ENCODE results near the gene ZBTB40. TPM values are rescaled to one million over a fixed set of nuclear protein-coding genes. Genes with fewer than 3 reads are reported as not detected.
A peak's percentile ranks its signal among the peaks of the same experiment; 100 is the strongest.

ZBTB40 gene
- total and polyA plus RNA-seq, 2 of the 13 experiments (the other 11 are each of a cell fraction or from before 2014, with no cell fraction given) = 8.8 to 16.5 TPM

DNA sequence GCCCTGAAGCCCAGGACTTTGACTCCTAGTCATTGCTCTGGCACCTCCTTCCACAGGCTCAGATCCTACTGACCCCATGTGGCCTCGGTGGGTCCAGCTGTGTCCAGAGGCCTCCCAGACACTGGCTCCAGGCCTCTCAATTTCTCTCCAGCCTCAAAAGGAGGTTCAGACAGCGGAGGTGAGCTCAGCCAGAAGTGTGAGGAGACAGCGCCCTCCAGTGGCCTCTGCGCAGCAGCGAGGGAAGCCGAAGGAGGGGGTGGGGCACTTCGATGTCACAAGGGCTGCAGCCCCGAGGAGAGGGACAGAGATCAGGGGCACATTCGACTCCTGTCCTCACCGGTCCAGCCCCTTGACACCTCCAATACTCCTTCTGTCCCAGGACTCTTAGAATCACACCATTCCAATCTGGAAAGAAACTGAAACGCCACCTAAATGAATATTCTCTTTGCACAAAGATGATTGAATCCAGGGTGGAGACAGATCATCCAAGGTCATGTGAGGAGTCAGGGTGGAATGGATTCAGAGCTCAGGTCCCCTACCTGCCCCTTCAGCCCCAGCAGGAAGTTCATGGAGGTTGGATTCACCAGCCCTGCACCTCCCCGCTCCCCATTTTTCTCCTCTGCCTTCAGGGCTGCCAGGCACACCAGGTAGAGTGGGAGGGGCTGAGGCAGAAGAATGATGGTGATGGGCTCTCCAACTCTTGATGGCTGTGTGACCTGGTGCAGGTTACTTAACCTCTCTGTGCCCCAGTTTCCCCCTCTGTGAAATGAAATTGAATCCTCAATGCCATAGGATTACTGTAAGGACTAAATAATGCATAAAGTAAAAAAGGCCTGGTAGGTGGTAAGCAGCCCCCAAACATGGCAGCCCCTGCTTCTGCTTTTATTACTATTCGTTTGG, 34.8 kb upstream of the ZBTB40 start (continued):
- TF ChIP-seq SAP130 (CRISPR knock-in tag; IDR thresholded peaks at IDR 0.05; ENCODE audit: low read depth) (no peak), CBX5 (CRISPR knock-in tag; IDR thresholded peaks at IDR 0.05; ENCODE audit: borderline replicate concordance) (no peak), MIER2 (CRISPR knock-in tag; IDR thresholded peaks at IDR 0.05) (0 out of 2 replicates have a peak, but pooled peaks have one; percentile 51), ZNF615 (CRISPR knock-in tag; IDR thresholded peaks at IDR 0.05; ENCODE audit: borderline replicate concordance) (no peak), SP5 (CRISPR knock-in tag; IDR thresholded peaks at IDR 0.05; ENCODE audit: borderline replicate concordance, low read depth) (peak; percentile 54; the same call in 1 of the 2 replicates), HNF4A (CRISPR knock-in tag; IDR thresholded peaks at IDR 0.05) (peak; percentile 38; the same call in 1 of the 2 replicates), MED1 (CRISPR knock-in tag; IDR thresholded peaks at IDR 0.05) (no peak), CEBPG (CRISPR knock-in tag; IDR thresholded peaks at IDR 0.05) (peak; percentile 45; the same call in 1 of the 2 replicates), ZNF3 (CRISPR knock-in tag; IDR thresholded peaks at IDR 0.05) (no peak), ZNF335 (CRISPR knock-in tag; IDR thresholded peaks at IDR 0.05) (no peak), SMARCC2 (IDR thresholded peaks at IDR 0.05) (no peak), ZSCAN12 (CRISPR knock-in tag; IDR thresholded peaks at IDR 0.05) (no peak), SMAD3 (CRISPR knock-in tag; IDR thresholded peaks at IDR 0.05) (0 out of 2 replicates have a peak, but pooled peaks have one; percentile 26), YEATS4 (CRISPR knock-in tag; IDR thresholded peaks at IDR 0.05; ENCODE audit: borderline replicate concordance) (no peak)
- TF ChIP-seq, protein P1, sequence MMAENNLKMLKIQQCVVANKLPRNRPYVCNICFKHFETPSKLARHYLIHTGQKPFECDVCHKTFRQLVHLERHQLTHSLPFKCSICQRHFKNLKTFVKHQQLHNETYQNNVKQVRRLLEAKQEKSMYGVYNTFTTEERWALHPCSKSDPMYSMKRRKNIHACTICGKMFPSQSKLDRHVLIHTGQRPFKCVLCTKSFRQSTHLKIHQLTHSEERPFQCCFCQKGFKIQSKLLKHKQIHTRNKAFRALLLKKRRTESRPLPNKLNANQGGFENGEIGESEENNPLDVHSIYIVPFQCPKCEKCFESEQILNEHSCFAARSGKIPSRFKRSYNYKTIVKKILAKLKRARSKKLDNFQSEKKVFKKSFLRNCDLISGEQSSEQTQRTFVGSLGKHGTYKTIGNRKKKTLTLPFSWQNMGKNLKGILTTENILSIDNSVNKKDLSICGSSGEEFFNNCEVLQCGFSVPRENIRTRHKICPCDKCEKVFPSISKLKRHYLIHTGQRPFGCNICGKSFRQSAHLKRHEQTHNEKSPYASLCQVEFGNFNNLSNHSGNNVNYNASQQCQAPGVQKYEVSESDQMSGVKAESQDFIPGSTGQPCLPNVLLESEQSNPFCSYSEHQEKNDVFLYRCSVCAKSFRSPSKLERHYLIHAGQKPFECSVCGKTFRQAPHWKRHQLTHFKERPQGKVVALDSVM (CRISPR knock-in tag; IDR thresholded peaks at IDR 0.05) = peak; percentile 98
- TF ChIP-seq, protein P2, sequence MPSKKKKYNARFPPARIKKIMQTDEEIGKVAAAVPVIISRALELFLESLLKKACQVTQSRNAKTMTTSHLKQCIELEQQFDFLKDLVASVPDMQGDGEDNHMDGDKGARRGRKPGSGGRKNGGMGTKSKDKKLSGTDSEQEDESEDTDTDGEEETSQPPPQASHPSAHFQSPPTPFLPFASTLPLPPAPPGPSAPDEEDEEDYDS (CRISPR knock-in tag; IDR thresholded peaks at IDR 0.05) = peak; percentile 32; the same call in 1 of the 2 replicates
- TF ChIP-seq, protein P3, sequence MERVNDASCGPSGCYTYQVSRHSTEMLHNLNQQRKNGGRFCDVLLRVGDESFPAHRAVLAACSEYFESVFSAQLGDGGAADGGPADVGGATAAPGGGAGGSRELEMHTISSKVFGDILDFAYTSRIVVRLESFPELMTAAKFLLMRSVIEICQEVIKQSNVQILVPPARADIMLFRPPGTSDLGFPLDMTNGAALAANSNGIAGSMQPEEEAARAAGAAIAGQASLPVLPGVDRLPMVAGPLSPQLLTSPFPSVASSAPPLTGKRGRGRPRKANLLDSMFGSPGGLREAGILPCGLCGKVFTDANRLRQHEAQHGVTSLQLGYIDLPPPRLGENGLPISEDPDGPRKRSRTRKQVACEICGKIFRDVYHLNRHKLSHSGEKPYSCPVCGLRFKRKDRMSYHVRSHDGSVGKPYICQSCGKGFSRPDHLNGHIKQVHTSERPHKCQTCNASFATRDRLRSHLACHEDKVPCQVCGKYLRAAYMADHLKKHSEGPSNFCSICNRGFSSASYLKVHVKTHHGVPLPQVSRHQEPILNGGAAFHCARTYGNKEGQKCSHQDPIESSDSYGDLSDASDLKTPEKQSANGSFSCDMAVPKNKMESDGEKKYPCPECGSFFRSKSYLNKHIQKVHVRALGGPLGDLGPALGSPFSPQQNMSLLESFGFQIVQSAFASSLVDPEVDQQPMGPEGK (CRISPR knock-in tag; IDR thresholded peaks at IDR 0.05) = peak; percentile 72
- TF ChIP-seq, protein P4, sequence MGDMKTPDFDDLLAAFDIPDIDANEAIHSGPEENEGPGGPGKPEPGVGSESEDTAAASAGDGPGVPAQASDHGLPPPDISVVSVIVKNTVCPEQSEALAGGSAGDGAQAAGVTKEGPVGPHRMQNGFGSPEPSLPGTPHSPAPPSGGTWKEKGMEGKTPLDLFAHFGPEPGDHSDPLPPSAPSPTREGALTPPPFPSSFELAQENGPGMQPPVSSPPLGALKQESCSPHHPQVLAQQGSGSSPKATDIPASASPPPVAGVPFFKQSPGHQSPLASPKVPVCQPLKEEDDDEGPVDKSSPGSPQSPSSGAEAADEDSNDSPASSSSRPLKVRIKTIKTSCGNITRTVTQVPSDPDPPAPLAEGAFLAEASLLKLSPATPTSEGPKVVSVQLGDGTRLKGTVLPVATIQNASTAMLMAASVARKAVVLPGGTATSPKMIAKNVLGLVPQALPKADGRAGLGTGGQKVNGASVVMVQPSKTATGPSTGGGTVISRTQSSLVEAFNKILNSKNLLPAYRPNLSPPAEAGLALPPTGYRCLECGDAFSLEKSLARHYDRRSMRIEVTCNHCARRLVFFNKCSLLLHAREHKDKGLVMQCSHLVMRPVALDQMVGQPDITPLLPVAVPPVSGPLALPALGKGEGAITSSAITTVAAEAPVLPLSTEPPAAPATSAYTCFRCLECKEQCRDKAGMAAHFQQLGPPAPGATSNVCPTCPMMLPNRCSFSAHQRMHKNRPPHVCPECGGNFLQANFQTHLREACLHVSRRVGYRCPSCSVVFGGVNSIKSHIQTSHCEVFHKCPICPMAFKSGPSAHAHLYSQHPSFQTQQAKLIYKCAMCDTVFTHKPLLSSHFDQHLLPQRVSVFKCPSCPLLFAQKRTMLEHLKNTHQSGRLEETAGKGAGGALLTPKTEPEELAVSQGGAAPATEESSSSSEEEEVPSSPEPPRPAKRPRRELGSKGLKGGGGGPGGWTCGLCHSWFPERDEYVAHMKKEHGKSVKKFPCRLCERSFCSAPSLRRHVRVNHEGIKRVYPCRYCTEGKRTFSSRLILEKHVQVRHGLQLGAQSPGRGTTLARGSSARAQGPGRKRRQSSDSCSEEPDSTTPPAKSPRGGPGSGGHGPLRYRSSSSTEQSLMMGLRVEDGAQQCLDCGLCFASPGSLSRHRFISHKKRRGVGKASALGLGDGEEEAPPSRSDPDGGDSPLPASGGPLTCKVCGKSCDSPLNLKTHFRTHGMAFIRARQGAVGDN (CRISPR knock-in tag; IDR thresholded peaks at IDR 0.05) = peak; percentile 53
- TF ChIP-seq, protein P5, sequence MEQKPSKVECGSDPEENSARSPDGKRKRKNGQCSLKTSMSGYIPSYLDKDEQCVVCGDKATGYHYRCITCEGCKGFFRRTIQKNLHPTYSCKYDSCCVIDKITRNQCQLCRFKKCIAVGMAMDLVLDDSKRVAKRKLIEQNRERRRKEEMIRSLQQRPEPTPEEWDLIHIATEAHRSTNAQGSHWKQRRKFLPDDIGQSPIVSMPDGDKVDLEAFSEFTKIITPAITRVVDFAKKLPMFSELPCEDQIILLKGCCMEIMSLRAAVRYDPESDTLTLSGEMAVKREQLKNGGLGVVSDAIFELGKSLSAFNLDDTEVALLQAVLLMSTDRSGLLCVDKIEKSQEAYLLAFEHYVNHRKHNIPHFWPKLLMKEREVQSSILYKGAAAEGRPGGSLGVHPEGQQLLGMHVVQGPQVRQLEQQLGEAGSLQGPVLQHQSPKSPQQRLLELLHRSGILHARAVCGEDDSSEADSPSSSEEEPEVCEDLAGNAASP (CRISPR knock-in tag; IDR thresholded peaks at IDR 0.05; ENCODE audit: borderline replicate concordance) = 0 out of 2 replicates have a peak, but pooled peaks have one; percentile 46

Data from HepG2 (cell line).